ENCODE measurements around the gene GRB10.

The GRB10 gene

DNA sequence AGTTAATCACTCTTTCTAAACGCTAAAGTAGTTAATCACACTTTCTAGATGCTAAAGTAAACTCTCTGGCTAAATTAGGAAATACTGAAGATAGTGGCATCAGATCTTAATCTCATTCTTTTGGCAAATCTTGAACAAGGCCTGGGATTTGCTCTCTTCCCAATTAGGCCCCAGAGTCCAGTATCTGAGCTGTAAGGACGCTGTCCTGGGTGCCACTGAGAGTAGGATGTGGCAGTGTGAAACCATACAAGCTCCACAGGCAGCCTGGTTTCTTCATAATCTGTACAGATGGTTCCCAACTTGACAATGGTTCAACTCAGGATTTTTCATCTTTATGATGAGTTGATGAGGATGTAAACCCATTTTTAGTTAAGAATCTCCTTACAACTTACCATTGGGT is 36.9 kb downstream of the GRB10 start:
- DNase-seq, result no peak
- Histone ChIP-seq H3K27ac (no peak overlapping the region), H3K9me3 (ENCODE audit: severe bottlenecking) (no peaks in the 10 kb centered on the region), H3K4me3 (ENCODE audit: low read depth, low read length) (no peak overlapping the region), H3K36me3 (no peaks in the 10 kb centered on the region), H3K27me3 (ENCODE audit: insufficient read depth, low read depth, severe bottlenecking) (peaks cover 2% of the 10 kb centered on the region)
- TF ChIP-seq CTCF (IDR thresholded peaks at IDR 0.05; ENCODE audit: low read depth, low read length), result no peak

DNA sequence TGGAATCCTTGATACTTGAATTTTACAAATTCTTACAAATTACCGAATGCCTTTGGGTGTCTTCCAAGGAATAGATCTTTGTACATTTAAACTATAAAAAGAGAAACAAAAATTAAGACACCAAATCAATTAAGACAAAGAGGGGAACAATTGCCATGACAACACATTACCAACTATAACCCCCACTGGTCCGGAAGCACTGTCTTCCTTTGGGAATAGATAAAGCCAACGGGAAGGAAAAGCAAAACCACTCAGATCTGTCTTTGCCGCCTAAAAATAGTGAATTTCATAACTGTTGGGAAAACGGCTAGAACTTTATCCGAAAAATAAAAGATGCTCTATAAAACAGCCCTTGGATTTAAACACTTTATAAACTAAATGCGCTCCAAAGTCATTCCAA is 37.4 kb downstream of the GRB10 start:
- Histone ChIP-seq H3K27ac (no peak overlapping the region), H3K9me3 (ENCODE audit: severe bottlenecking) (no peaks in the 10 kb centered on the region), H3K4me3 (ENCODE audit: low read depth, low read length) (no peak overlapping the region), H3K36me3 (no peaks in the 10 kb centered on the region), H3K27me3 (ENCODE audit: insufficient read depth, low read depth, severe bottlenecking) (peaks cover 2% of the 10 kb centered on the region)
- no peak for TF ChIP-seq CTCF (IDR thresholded peaks at IDR 0.05; ENCODE audit: low read depth, low read length)
- no peak for DNase-seq

- DNase-seq, result no peak
Observed at GRCh38 chr7:50743893-50744292, 38.8 kb downstream of the GRB10 start.

GRCh38 chr7:50743016-50743415 is 39.7 kb downstream of the GRB10 start:
- H3K27ac ChIP-seq, result no peak overlapping the region
- TF ChIP-seq CTCF (IDR thresholded peaks at IDR 0.05; ENCODE audit: low read depth, low read length), result no peak
- no peak for DNase-seq
- no peaks in the 10 kb centered on the region for H3K36me3 ChIP-seq
- H3K9me3 ChIP-seq (ENCODE audit: severe bottlenecking), result no peaks in the 10 kb centered on the region
- no peak overlapping the region for H3K4me3 ChIP-seq (ENCODE audit: low read depth, low read length)
- peaks cover 2% of the 10 kb centered on the region for H3K27me3 ChIP-seq (ENCODE audit: insufficient read depth, low read depth, severe bottlenecking)

More at GRCh38 chr7:50743893-50744292, 38.8 kb downstream of the GRB10 start:
- Histone ChIP-seq H3K9me3 (ENCODE audit: severe bottlenecking) (no peaks in the 10 kb centered on the region), H3K27me3 (ENCODE audit: insufficient read depth, low read depth, severe bottlenecking) (peaks cover 2% of the 10 kb centered on the region), H3K27ac (no peak overlapping the region), H3K4me3 (ENCODE audit: low read depth, low read length) (no peak overlapping the region), H3K36me3 (no peaks in the 10 kb centered on the region)
- TF ChIP-seq CTCF (IDR thresholded peaks at IDR 0.05; ENCODE audit: low read depth, low read length), result no peak

DNA sequence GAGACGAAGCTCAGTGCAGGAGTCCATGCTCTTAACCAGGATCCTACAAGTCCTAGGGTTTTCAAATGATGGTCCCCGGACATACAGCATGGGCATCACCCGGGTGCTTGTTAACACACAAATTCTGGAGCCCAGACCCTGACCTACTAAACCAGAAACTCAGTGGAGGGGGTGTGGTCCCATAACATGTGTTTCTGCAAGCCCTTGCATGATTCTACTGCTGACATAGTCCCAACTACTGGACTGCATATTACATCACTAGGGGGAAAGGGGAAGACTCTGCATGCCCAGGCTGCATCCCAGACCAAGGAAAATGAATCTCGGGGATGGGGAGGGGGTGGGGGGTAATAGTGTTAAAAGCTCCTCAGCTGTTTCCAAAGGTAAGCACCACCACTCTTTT is 40.3 kb downstream of the GRB10 start:
- Histone ChIP-seq H3K27ac (no peak overlapping the region), H3K4me3 (ENCODE audit: low read depth, low read length) (no peak overlapping the region), H3K36me3 (no peaks in the 10 kb centered on the region), H3K27me3 (ENCODE audit: insufficient read depth, low read depth, severe bottlenecking) (peaks cover 2% of the 10 kb centered on the region), H3K9me3 (ENCODE audit: severe bottlenecking) (no peaks in the 10 kb centered on the region)
- no peak for DNase-seq
- TF ChIP-seq CTCF (IDR thresholded peaks at IDR 0.05; ENCODE audit: low read depth, low read length), result no peak

DNA sequence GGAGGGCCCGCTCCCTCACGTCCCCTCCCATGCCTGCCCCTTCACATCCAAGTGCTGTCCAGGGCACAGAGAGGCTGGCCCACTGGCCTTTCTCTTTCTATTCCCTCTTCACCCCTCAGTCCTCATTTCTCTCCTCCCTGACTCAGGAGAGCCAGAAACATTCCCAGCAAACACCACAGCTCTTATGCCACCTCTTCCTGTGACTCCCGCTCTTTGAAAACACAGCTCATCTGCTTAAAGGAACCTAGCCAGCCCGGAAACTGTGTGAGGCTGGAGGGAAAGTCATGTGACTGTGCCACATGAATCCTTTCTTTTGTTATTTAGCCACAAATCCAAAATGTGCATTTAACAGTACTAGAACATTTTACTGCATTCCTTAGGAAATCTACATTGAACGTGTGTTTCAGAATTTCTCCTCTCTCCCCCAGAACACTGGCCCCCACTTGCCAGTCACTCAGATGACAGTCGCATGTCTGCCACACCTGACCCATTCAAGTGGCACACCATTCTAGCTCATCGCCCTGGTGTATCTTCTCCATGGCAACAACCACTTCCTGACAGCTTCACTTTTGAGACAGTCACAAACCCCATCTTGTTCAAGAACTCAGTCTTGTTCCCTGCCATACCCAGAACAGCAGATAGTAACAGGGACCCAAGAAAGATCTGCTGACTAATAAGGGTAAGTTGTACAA is 42.8 kb downstream of the GRB10 start:
- Histone ChIP-seq H3K9me3 (ENCODE audit: severe bottlenecking) (no peaks in the 10 kb centered on the region), H3K27ac (no peak overlapping the region), H3K36me3 (no peaks in the 10 kb centered on the region), H3K4me3 (ENCODE audit: low read depth, low read length) (no peak overlapping the region), H3K27me3 (ENCODE audit: insufficient read depth, low read depth, severe bottlenecking) (no peaks in the 10 kb centered on the region)
- no peak for DNase-seq
- TF ChIP-seq CTCF (IDR thresholded peaks at IDR 0.05; ENCODE audit: low read depth, low read length), result no peak
